ENCODE measurements around the gene NOVA2.

- TF ChIP-seq, protein P1, sequence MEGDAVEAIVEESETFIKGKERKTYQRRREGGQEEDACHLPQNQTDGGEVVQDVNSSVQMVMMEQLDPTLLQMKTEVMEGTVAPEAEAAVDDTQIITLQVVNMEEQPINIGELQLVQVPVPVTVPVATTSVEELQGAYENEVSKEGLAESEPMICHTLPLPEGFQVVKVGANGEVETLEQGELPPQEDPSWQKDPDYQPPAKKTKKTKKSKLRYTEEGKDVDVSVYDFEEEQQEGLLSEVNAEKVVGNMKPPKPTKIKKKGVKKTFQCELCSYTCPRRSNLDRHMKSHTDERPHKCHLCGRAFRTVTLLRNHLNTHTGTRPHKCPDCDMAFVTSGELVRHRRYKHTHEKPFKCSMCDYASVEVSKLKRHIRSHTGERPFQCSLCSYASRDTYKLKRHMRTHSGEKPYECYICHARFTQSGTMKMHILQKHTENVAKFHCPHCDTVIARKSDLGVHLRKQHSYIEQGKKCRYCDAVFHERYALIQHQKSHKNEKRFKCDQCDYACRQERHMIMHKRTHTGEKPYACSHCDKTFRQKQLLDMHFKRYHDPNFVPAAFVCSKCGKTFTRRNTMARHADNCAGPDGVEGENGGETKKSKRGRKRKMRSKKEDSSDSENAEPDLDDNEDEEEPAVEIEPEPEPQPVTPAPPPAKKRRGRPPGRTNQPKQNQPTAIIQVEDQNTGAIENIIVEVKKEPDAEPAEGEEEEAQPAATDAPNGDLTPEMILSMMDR (IDR thresholded peaks at IDR 0.05) = no peak
- no peak for TF ChIP-seq POLR2A (IDR thresholded peaks at IDR 0.05)
These were observed 1.4 kb downstream of the NOVA2 start for GRCh38 chr19:45972081-45972946.

Measured in thyroid gland (tissue), 4 donors.